Measurements from ENCODE around the gene FUT3.
"Not testable (repeated sequence)": the region's sequence is repeated elsewhere in the genome, so short reads cannot be mapped to it uniquely, and the experiment has no call there.

FUT3 gene

DNA sequence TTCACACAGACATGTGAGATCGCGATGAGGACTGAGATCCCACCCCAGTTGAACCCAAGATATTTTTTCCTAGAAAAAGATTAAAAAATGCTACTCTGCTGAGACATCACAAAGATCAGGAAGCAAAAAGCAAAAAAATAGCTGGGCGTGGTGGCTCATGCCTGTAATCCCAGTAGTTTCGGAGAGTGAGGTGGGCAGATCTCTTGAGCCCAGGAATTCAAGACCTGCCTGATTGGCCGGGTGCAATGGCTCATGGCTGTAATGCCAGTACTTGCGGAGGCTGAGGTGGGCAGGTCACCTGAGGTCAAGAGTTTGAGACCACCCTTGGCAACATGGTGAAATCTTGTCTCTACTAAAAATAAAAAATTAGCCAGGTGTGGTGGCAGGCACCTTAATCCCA is 1.1 kb downstream of the FUT3 start:
- H3K27ac ChIP-seq = no peak overlapping the region
- TF ChIP-seq, protein P1, sequence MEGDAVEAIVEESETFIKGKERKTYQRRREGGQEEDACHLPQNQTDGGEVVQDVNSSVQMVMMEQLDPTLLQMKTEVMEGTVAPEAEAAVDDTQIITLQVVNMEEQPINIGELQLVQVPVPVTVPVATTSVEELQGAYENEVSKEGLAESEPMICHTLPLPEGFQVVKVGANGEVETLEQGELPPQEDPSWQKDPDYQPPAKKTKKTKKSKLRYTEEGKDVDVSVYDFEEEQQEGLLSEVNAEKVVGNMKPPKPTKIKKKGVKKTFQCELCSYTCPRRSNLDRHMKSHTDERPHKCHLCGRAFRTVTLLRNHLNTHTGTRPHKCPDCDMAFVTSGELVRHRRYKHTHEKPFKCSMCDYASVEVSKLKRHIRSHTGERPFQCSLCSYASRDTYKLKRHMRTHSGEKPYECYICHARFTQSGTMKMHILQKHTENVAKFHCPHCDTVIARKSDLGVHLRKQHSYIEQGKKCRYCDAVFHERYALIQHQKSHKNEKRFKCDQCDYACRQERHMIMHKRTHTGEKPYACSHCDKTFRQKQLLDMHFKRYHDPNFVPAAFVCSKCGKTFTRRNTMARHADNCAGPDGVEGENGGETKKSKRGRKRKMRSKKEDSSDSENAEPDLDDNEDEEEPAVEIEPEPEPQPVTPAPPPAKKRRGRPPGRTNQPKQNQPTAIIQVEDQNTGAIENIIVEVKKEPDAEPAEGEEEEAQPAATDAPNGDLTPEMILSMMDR (IDR thresholded peaks at IDR 0.05) = no peak
- no peak for TF ChIP-seq ZFX (IDR thresholded peaks at IDR 0.05; ENCODE audit: borderline replicate concordance)

DNA sequence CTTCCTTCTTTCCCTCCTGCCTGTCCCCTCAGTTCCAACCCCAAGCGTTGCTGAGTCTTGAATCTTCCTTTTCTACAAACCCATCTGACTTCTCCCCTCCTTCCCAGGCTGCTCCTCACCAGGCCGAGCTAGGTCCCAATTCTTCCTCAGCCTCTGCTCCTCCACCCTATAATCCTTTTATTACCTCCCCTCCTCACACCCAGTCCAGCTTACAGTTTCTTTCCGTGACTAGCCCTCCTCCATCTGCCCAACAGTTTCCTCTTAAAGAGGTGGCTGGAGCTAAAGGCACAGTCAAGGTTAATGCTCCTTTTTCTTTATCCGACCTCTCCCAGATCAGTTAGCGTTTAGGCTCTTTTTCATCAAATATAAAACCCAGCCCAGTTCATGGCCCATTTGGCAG is 2.6 kb downstream of the FUT3 start:
- not testable (repeated sequence) for H3K27ac ChIP-seq

DNA sequence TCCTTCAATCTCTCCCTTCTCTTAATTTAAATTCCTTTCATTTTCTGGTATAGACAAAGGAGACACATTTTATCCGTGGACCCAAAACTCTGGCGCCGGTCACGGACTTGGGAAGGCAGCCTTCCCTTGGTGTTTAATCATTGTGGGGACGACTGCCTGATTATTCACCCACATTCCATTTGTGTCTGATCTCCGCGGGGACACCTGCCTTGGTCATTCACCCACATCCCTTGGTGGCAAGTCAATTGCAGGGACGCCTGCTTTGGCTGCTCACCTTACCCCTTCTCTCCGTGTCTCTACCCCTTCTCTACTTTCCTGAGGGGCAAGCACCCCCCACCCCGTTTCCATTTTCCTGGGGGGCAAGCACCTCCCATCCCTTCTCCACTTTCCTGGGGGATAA is 3.4 kb downstream of the FUT3 start:
- not testable (repeated sequence) for H3K27ac ChIP-seq

DNA sequence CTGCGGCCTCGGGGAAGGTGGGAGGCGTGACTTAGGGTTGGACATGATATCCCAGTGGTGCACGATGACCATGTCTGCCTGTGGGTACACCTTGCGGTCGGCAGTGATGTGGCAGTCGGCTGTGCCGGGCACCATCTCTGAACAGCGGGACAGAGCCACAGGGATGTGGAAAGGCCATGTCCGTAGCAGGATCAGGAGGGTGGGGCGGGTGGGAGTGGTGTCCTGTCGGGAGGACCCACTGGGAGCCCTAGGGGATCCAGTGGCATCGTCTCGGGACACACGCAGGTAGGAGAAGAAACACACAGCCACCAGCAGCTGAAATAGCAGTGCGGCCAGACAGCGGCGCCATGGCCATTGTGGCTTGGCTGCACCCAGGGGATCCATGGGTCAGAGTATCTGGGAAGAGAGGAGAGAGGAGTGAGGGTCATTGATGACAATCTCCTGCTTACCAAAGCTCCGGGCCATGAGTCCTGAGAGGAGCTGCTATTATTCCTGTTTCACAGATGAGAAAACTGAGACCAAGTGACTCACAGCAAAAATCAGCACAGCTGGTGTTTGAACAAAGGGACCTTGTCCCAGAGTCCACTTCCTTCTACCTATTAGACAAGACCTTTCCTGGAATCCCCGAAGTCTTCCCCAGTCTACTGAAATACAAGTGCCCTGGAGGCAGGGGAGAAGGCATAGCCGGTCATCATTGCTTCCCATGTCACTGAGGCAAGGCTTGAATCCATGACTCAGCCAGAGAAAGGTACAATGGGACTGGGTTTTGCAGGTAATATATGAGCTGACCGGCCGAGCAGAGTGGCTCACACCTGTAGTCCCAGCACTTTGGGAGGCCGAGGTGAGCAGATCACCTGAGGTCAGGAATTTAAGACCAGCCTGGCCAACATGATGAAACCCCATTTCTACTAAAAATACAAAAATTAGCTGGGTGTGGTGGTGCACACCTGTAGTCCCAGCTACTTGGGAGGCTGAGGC is 6.5 kb downstream of the FUT3 start:
- no peak for TF ChIP-seq ZFX (IDR thresholded peaks at IDR 0.05; ENCODE audit: borderline replicate concordance)
- TF ChIP-seq, protein P1 (IDR thresholded peaks at IDR 0.05) = no peak
- no peak overlapping the region for H3K27ac ChIP-seq

DNA sequence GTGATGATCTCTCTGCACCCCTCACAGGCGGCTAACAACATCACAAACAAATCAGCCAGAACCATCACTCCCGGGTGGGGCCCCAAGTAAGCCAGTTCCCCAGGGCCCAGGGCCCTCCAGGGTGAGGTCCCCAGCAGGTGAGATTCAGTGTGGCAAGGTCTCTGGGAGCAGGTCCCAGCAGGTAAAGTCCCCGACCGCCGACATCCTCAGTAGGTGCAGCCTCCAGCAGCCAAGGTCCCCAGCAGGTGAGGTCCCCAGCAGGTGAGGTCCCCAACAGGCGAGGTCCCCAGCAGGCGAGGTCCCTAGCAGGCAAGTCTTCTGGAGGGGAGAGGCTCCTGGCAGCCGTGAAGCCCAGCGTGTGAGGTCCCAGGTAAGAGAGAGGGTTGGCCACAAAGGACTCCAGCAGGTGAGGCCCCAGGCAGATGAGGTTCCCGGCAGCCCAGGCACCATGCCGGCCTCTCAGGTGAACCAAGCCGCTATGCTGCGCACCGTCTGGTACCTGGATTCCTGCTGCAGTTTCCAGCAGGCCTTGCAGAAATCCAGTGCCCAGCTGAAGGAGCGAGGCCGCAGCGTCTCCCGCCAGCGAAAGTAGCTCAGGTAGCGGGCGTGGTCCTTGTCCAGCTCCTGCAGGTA is 7.8 kb downstream of the FUT3 start:
- H3K27ac ChIP-seq = no peak overlapping the region
- TF ChIP-seq, protein P1 (IDR thresholded peaks at IDR 0.05) = no peak

DNA sequence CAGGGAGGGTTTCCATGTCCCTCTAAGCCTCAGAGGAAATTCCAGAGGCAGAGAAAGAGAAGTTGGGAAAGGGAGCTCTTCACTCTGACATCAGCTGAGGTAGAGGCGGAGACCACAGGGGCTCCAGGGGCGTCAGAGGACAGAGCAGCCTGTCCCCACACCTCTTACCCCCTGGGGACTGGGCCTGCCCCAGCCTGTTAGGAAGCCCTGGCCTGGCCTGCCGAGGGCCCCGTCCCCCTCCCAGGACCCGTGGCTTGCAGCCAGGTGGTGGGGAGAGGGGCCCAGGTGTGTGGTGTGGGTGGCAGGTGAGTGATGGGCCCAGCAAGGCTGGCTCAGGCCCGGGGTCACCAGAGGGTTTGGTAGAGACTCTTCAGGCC is 9.5 kb downstream of the FUT3 start:
- H3K27ac ChIP-seq = not testable (repeated sequence)

DNA sequence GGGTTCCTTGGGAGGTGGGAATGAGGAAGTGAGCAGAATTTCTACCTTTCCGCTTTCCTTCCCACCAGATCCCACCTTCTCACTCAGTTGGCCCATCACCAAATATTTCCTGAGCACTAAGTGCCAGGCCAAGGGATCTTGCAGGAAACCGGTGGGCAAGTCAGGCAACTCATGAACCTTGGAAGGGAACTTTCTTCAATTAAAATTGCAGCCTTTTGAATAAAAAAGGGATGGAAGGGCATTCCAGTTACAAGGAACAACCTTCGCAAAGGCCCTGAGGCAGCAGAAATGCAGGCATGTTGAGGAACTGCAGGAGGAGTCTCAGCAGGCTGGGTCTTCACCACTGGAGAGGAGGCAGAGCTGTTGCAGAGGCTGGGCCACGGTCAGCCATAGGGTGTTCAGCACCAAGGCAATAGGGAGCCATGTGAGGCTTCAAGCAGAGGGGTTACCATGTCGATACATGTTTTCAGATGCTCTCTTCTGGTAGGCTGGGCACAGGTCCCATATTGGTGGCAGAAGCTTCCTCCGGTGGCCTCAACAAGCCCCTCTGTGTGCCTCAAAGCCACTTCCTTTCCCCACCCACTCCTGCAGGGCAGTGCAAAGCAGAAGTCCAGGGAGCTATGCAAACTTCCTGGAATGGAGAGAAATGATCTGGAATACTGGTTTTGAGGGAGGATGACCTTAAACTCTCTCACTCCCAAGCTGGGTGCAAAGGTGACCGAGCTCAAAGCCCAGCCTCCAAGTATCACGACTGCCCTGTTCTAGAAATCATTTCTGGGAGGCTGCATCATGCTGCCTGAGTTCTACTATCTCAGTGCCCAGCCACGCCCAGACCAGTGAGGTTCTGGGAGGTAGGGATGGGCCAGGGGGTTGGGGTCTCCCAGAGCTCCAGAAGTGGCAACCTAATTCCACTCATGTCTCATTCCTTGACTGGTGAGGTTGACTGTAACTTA is 11.9 kb downstream of the FUT3 start, which contains the start of gene FUT6:
Gene FUT6 (minus strand): TSS at position 638 of the 953 bp plus-strand sequence. CDS start 7,135 bp downstream, outside the sequence.
- no peak within 1 kb of the TSS for H3K27ac ChIP-seq
- no peak for TF ChIP-seq ZFX (IDR thresholded peaks at IDR 0.05; ENCODE audit: borderline replicate concordance)
- TF ChIP-seq, protein P1 (IDR thresholded peaks at IDR 0.05) = no peak

DNA sequence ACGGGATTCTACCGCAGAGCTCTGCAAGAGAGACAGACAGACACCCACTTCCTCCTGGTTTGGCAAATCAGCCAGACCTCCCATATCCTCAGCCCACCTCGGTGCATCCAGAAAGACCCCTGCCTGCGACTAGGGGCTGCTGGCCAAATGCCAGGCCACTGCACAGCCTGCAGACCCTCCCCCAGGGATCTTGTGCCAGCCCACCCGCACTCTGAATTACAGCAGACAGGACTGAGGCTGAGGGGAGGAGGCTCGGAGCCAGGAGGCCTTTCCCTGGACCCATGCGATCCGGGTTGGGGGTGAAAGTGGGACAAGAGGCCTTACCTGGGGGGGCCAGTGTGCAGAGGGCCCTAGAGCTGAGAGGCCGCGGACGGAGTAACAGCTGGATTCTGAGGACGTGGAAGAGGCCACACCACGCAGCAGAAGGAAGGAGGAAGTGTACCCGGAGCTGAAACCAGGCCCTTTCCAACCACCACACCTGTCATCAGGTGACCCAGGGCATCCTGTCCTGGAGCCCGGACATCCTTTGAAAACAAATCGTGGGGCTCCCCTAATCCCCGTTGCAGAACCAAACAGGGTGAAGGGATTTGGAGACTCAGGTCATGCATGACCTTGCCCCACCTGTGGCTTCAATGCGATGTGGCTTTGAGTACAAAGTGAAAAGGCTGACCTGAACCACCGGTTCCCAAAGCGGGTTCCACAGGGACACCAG is 12.7 kb downstream of the FUT3 start:
- no peak overlapping the region for H3K27ac ChIP-seq
- TF ChIP-seq, protein P1 (IDR thresholded peaks at IDR 0.05) = no peak
- TF ChIP-seq ZFX (IDR thresholded peaks at IDR 0.05; ENCODE audit: borderline replicate concordance) = no peak
